Measurements from ENCODE around the gene FHIP1A. TPM values are rescaled to one million over a fixed set of nuclear protein-coding genes. Genes with fewer than 3 reads are reported as not detected.

The FHIP1A gene
- total and polyA plus RNA-seq, 2 donors (not counting 3 experiments of a cell fraction or from before 2014, with no cell fraction given), result 0.19 to 0.58 TPM

DNA sequence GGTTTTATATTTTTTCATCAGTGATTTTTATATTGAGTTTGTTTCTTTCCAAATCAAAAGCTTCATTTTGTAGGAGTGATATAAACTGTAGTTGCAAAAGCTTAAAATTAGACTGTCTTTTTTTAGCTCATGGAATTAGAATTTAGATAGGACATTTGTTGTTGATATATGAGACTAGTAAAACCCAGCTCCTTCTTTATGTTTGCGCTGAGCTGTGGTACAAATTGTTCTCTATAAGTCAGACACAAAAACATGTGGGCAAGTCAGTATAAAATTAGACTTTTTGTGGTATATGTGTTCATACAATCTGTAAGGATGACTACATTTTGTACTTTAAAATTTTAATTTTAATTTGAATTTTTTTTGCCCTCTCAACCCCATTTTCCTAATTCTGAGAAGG, 18.3 kb downstream of the FHIP1A start:
- Histone ChIP-seq H3K27me3 (ENCODE audit: control insufficient read depth in 2 of 2, insufficient read depth in 2 of 2, low read length in 2 of 2) (no peaks in the 10 kb centered on the region), H3K9ac (replicated peaks; ENCODE audit: extremely low read depth, insufficient read depth, low read length) (no peak overlapping the region), H3K79me2 (ENCODE audit: control insufficient read depth, insufficient read depth, low read length) (no peaks in the 10 kb centered on the region), H3K27ac (ENCODE audit: insufficient read depth, low read depth, low read length) (no peak overlapping the region), H3K4me3 (replicated peaks in 1 of 3; ENCODE audit: insufficient read depth in 1 of 3, low read depth in 1 of 3, low read length in 3 of 3) (no peak overlapping the region), H3K9me1 (replicated peaks; ENCODE audit: control insufficient read depth, extremely low read depth, insufficient read depth, low read length) (no peaks in the 10 kb centered on the region), H3K4me1 (ENCODE audit: control insufficient read depth, extremely low read depth, insufficient read depth, low read length) (no peaks in the 10 kb centered on the region), H2AFZ (ENCODE audit: low read depth, low read length) (no peak overlapping the region), H3K36me3 (ENCODE audit: control insufficient read depth in 2 of 2, extremely low read depth in 1 of 2, insufficient read depth in 2 of 2, low read length in 2 of 2) (no peaks in the 10 kb centered on the region), H3K4me2 (ENCODE audit: insufficient read depth, low read length) (no peak overlapping the region), H4K20me1 (replicated peaks; ENCODE audit: control insufficient read depth, extremely low read depth, insufficient read depth, low read length) (no peaks in the 10 kb centered on the region), H3K9me3 (replicated peaks; ENCODE audit: control insufficient read depth, insufficient read depth, low read length) (no peaks in the 10 kb centered on the region)
- CTCF ChIA-PET, result interaction anchor here (0.8 to 1.3 kb wide), 5 partner anchors 16 to 310 kb away, joined by 3 to 5 read pairs (median 3); no protein-coding TSS in a partner anchor
- dilution Hi-C loops (cut with MboI; ENCODE audit: extremely low pct_ligation_motif_present, low sequenced_read_pairs) (no loop called here), intact Hi-C loops (cut with micrococcal nuclease) (no loop called here)
- FAIRE-seq, result no peak
- BruUV-seq (replicated peaks), result no TSS peak
- POLR2A ChIA-PET, result no interaction called here
- no peak for TF ChIP-seq MAX (IDR thresholded peaks at IDR 0.05; ENCODE audit: insufficient read depth, insufficient read length)
- TF ChIP-seq CTCF (IDR thresholded peaks at IDR 0.05; ENCODE audit: extremely low read depth in 1 of 2, insufficient read depth in 1 of 2, low read depth in 1 of 2, low read length in 2 of 2), result no peak
- TF ChIP-seq POLR2A (IDR thresholded peaks at IDR 0.05; ENCODE audit: low read depth, low read length), result no peak
- TF ChIP-seq JUN (IDR thresholded peaks at IDR 0.05; ENCODE audit: borderline replicate concordance, insufficient read depth, insufficient read length, low read depth), result no peak
- no peak for TF ChIP-seq POLR2AphosphoS5 (IDR thresholded peaks at IDR 0.05; ENCODE audit: insufficient read depth, low read depth, low read length)
- TF ChIP-seq FOS (IDR thresholded peaks at IDR 0.05; ENCODE audit: borderline replicate concordance, insufficient read depth, low read length), result no peak
- TF ChIP-seq GATA2 (IDR thresholded peaks at IDR 0.05; ENCODE audit: insufficient read depth, insufficient read length, low read depth, low read length), result no peak
- TF ChIP-seq EZH2 (IDR thresholded peaks at IDR 0.05; ENCODE audit: borderline replicate concordance, low read depth, low read length, severe bottlenecking), result no peak
- no peak for TF ChIP-seq MYC (IDR thresholded peaks at IDR 0.05; ENCODE audit: low read depth, low read length)
- no peak for DNase-seq (ENCODE audit: low read depth, low spot score)
